ENCODE measurements around the gene KDM5B.

The KDM5B gene

GRCh38 chr1:202807451-202807925 is 733 bp downstream of the KDM5B start:
- no peak for TF ChIP-seq CTCF (IDR thresholded peaks at IDR 0.05; ENCODE audit: borderline replicate concordance, control extremely low read depth, extremely low read depth, insufficient read depth, missing control alignments)
- in situ Hi-C loops (cut with MboI; ENCODE audit: low sequenced_read_pairs, unreplicated experiment): no loop called here
- DNase-seq (ENCODE audit: low spot score): peak; percentile 83

- no peak for TF ChIP-seq CTCF (IDR thresholded peaks at IDR 0.05; ENCODE audit: borderline replicate concordance, control extremely low read depth, extremely low read depth, insufficient read depth, missing control alignments)
- DNase-seq (ENCODE audit: low spot score): peak; percentile 49
- in situ Hi-C loops (cut with MboI; ENCODE audit: low sequenced_read_pairs, unreplicated experiment): no loop called here
Observed at GRCh38 chr1:202806845-202807450, 1.3 kb downstream of the KDM5B start.

GRCh38 chr1:202805886-202806844 is 2.1 kb downstream of the KDM5B start:
- in situ Hi-C loops (cut with MboI; ENCODE audit: low sequenced_read_pairs, unreplicated experiment): no loop called here
- DNase-seq (ENCODE audit: low spot score): no peak
- TF ChIP-seq CTCF (IDR thresholded peaks at IDR 0.05; ENCODE audit: borderline replicate concordance, control extremely low read depth, extremely low read depth, insufficient read depth, missing control alignments): no peak

- in situ Hi-C loops (cut with MboI; ENCODE audit: low sequenced_read_pairs, unreplicated experiment): no loop called here
- no peak for DNase-seq (ENCODE audit: low spot score)
- no peak for TF ChIP-seq CTCF (IDR thresholded peaks at IDR 0.05; ENCODE audit: borderline replicate concordance, control extremely low read depth, extremely low read depth, insufficient read depth, missing control alignments)
Observed at GRCh38 chr1:202804126-202804525, 4.1 kb downstream of the KDM5B start.

- no peak for DNase-seq (ENCODE audit: low spot score)
- no peak for TF ChIP-seq CTCF (IDR thresholded peaks at IDR 0.05; ENCODE audit: borderline replicate concordance, control extremely low read depth, extremely low read depth, insufficient read depth, missing control alignments)
- in situ Hi-C loops (cut with MboI; ENCODE audit: low sequenced_read_pairs, unreplicated experiment): no loop called here
Observed at GRCh38 chr1:202802998-202803932, 5.0 kb downstream of the KDM5B start.

- in situ Hi-C loops (cut with MboI; ENCODE audit: low sequenced_read_pairs, unreplicated experiment): no loop called here
- no peak for DNase-seq (ENCODE audit: low spot score)
- TF ChIP-seq CTCF (IDR thresholded peaks at IDR 0.05; ENCODE audit: borderline replicate concordance, control extremely low read depth, extremely low read depth, insufficient read depth, missing control alignments): no peak
Observed at GRCh38 chr1:202802034-202802433, 6.2 kb downstream of the KDM5B start.

All from GM13976 (cell line).